Stimulated activated CD8-positive, alpha-beta memory T cell treated with anti-CD3 and anti-CD28 coated beads, Interleukin-15, amount 100 ng/mL, for 4 hours (primary cell): Measurements from ENCODE around the gene ZNF423.
"Not testable (repeated sequence)": the region's sequence is repeated elsewhere in the genome, so short reads cannot be mapped to it uniquely, and the experiment has no call there.

Experiments used
- DNase-seq, 2 donors: peaks; one replicate each; pipeline ENCODE4 v3.0.0-alpha.2; 2020; ENCODE audit warnings: low read depth in 2 of 2

The ZNF423 gene

GRCh38 chr16:49515016-49515565 is 340.8 kb downstream of the ZNF423 start:
- DNase-seq = no peak

- DNase-seq = no peak
Observed at GRCh38 chr16:49514073-49514980, 341.6 kb downstream of the ZNF423 start.

- DNase-seq = no peak
Observed at GRCh38 chr16:49513040-49513439, 342.9 kb downstream of the ZNF423 start.

GRCh38 chr16:49510654-49511305 is 345.1 kb downstream of the ZNF423 start:
- DNase-seq = no peak

- DNase-seq = no peak
Observed at GRCh38 chr16:49510141-49510540, 345.8 kb downstream of the ZNF423 start.

GRCh38 chr16:49506058-49507013 is 349.6 kb downstream of the ZNF423 start:
- DNase-seq = not testable (repeated sequence)

GRCh38 chr16:49505556-49505955 is 350.4 kb downstream of the ZNF423 start:
- DNase-seq = no peak

GRCh38 chr16:49504626-49505025 is 351.3 kb downstream of the ZNF423 start:
- DNase-seq = no peak

- DNase-seq = no peak
Observed at GRCh38 chr16:49504023-49504364, 351.9 kb downstream of the ZNF423 start.

GRCh38 chr16:49503256-49504022 is 352.5 kb downstream of the ZNF423 start:
- DNase-seq = no peak

GRCh38 chr16:49502136-49502881 is 353.6 kb downstream of the ZNF423 start:
- no peak for DNase-seq

GRCh38 chr16:49499869-49500610 is 355.9 kb downstream of the ZNF423 start:
- DNase-seq = no peak

GRCh38 chr16:49499414-49499785 is 356.5 kb downstream of the ZNF423 start:
- DNase-seq = no peak

- no peak for DNase-seq
Observed at GRCh38 chr16:49498666-49499413, 357.1 kb downstream of the ZNF423 start.

- DNase-seq = no peak
Observed at GRCh38 chr16:49498264-49498663, 357.6 kb downstream of the ZNF423 start.

GRCh38 chr16:49497466-49497865 is 358.4 kb downstream of the ZNF423 start:
- DNase-seq = no peak

GRCh38 chr16:49496656-49497055 is 359.3 kb downstream of the ZNF423 start:
- DNase-seq = no peak

- DNase-seq = no peak
Observed at GRCh38 chr16:49495596-49496355, 360.1 kb downstream of the ZNF423 start.
